ENCODE data around the gene ADSL. TPM values are rescaled to one million over a fixed set of nuclear protein-coding genes. Genes with fewer than 3 reads are reported as not detected.

The ADSL gene
- total and polyA plus RNA-seq, 8 donors, result 40.4 to 110 (median 101) TPM

GRCh38 chr22:40322021-40322420 lies 24.3 kb upstream of the ADSL start:
- intact Hi-C loops (cut with DNase I), result no loop called here
- no peak for TF ChIP-seq CTCF (IDR thresholded peaks at IDR 0.05)
- no peaks in the 10 kb centered on the region for H3K27me3 ChIP-seq

GRCh38 chr22:40322818-40323447 lies 23.4 kb upstream of the ADSL start:
- H3K36me3 ChIP-seq, result peaks cover 0 to 78% of the 10 kb centered on the region in 2 donors
- TF ChIP-seq CTCF (IDR thresholded peaks at IDR 0.05), result no peak
- DNase-seq (no peak), ATAC-seq (no peak)
- H3K4me1 ChIP-seq, result no peaks in the 10 kb centered on the region
- H3K9me3 ChIP-seq, result no peaks in the 10 kb centered on the region
- no peak overlapping the region for H3K4me3 ChIP-seq
- H3K27me3 ChIP-seq, result no peaks in the 10 kb centered on the region
- intact Hi-C loops (cut with DNase I), result no loop called here
- H3K27ac ChIP-seq, result no peak overlapping the region

More at GRCh38 chr22:40322021-40322420, 24.3 kb upstream of the ADSL start:
- ATAC-seq (no peak), DNase-seq (no peak)
- Histone ChIP-seq H3K4me1 (no peaks in the 10 kb centered on the region), H3K27ac (peak overlapping the region in 1 of 2 donors; percentile 33), H3K9me3 (no peaks in the 10 kb centered on the region), H3K4me3 (no peak overlapping the region), H3K36me3 (peaks cover 0 to 87% of the 10 kb centered on the region in 2 donors)

- Histone ChIP-seq H3K4me1 (no peaks in the 10 kb centered on the region), H3K9me3 (no peaks in the 10 kb centered on the region), H3K27me3 (no peaks in the 10 kb centered on the region), H3K27ac (peak overlapping the region in 1 of 2 donors; percentile 31), H3K4me3 (no peak overlapping the region), H3K36me3 (peaks cover 0 to 71% of the 10 kb centered on the region in 2 donors)
- TF ChIP-seq CTCF (IDR thresholded peaks at IDR 0.05), result no peak
- intact Hi-C loops (cut with DNase I), result no loop called here
- DNase-seq, result no peak
- no peak for ATAC-seq
Measured at GRCh38 chr22:40323681-40324171, 22.6 kb upstream of the ADSL start.

GRCh38 chr22:40324468-40325305 lies 21.6 kb upstream of the ADSL start:
- H3K27me3 ChIP-seq, result no peaks in the 10 kb centered on the region
- TF ChIP-seq CTCF (IDR thresholded peaks at IDR 0.05), result no peak
- ATAC-seq (no peak), DNase-seq (no peak)
- H3K4me1 ChIP-seq, result no peaks in the 10 kb centered on the region
- no peak overlapping the region for H3K4me3 ChIP-seq
- H3K36me3 ChIP-seq, result peaks cover 0 to 62% of the 10 kb centered on the region in 2 donors
- intact Hi-C loops (cut with DNase I), result no loop called here
- H3K27ac ChIP-seq, result peak overlapping the region in 1 of 2 donors; percentile 31
- no peaks in the 10 kb centered on the region for H3K9me3 ChIP-seq

GRCh38 chr22:40325315-40325714 lies 21.0 kb upstream of the ADSL start:
- peaks cover 0 to 59% of the 10 kb centered on the region in 2 donors for H3K36me3 ChIP-seq

More at GRCh38 chr22:40325315-40325714, 21.0 kb upstream of the ADSL start:
- intact Hi-C loops (cut with DNase I), result no loop called here
- DNase-seq (no peak), ATAC-seq (no peak)
- Histone ChIP-seq H3K9me3 (no peaks in the 10 kb centered on the region), H3K27me3 (no peaks in the 10 kb centered on the region), H3K4me1 (no peaks in the 10 kb centered on the region), H3K4me3 (no peak overlapping the region), H3K27ac (no peak overlapping the region)
- no peak for TF ChIP-seq CTCF (IDR thresholded peaks at IDR 0.05)
